Fibroblast of the aortic adventitia (primary cell): ENCODE results near the gene SAMD10. TPM values are rescaled to one million over a fixed set of nuclear protein-coding genes. Genes with fewer than 3 reads are reported as not detected.

Experiments used
- DNase-seq: peaks from one replicate; pipeline ENCODE4 v3.0.0-alpha.2; 2010; ENCODE audit warnings: low read depth
- H3K4me3 ChIP-seq: 2 replicates; pipeline ENCODE4 v1.5.1; 2011; ENCODE audit warnings: low read depth, mild to moderate bottlenecking, control low read depth, low read length, moderate library complexity
- CTCF ChIP-seq: IDR thresholded peaks from 2 replicates; pipeline ENCODE4 v1.5.1; 2011; ENCODE audit warnings: mild to moderate bottlenecking, low read length, control low read depth, inconsistent platforms; ENCODE audit not compliant: insufficient read depth
- small RNA-seq: library from RNA; depleted of rRNA; stranded (forward); fragments of <200 nt; gene quantifications from one replicate; pipeline ENCODE3, GENCODE V24; 2012
- total RNA-seq: library from RNA; depleted of rRNA; stranded (reverse); fragments of >200 nt; gene quantifications from 2 replicates; pipeline ENCODE4 v1.2.3, GENCODE V29; 2012; ENCODE audit warnings: low replicate concordance

SAMD10 gene
- total RNA-seq, 1 donor = 2.3 TPM

- H3K4me3 ChIP-seq = no peak overlapping the region
- no peak for DNase-seq
- no peak for TF ChIP-seq CTCF
These were observed 53.1 kb downstream of the SAMD10 start for GRCh38 chr20:63926298-63926697.

- no peak for DNase-seq
- no peak for TF ChIP-seq CTCF
- H3K4me3 ChIP-seq = no peak overlapping the region
These were observed 55.2 kb downstream of the SAMD10 start for GRCh38 chr20:63924241-63924640.

Small RNAs within 50 kb of the gene (small RNA-seq; reads per million reads assigned to genes)
- gene MIR647 = not detected

Other genes starting within 250 kb of the SAMD10 start
- gene LIME1, start 243.0 kb downstream of the SAMD10 start, total RNA-seq = 1.7 and 2.1 TPM in 2 replicates
- 31.9 and 39.2 TPM in 2 replicates for gene SLC2A4RG, start 239.9 kb downstream of the SAMD10 start, total RNA-seq
- 1.1 and 2.9 TPM in 2 replicates for gene ZBTB46, start 148.4 kb downstream of the SAMD10 start, total RNA-seq
- not detected in 2 replicates for gene ABHD16B, start 118.1 kb downstream of the SAMD10 start, total RNA-seq
- 100 and 136 TPM in 2 replicates for gene TPD52L2, start 114.4 kb downstream of the SAMD10 start, total RNA-seq
- gene DNAJC5, start 84.5 kb downstream of the SAMD10 start, total RNA-seq = 30.9 and 33.9 TPM in 2 replicates
- 4.0 and 16.0 TPM in 2 replicates for gene UCKL1, start 23.2 kb downstream of the SAMD10 start, total RNA-seq
- 7.9 and 12.3 TPM in 2 replicates for gene ZNF512B, start 9.7 kb downstream of the SAMD10 start, total RNA-seq
- gene PRPF6, start 1.5 kb upstream of the SAMD10 start, total RNA-seq = 55.4 and 120 TPM in 2 replicates
- 1.6 and 2.1 TPM in 2 replicates for gene C20orf204, start 56.5 kb upstream of the SAMD10 start, total RNA-seq
- 0.57 TPM in 1 of 2 replicates, not detected in the other for gene SOX18, start 70.0 kb upstream of the SAMD10 start, total RNA-seq
- gene TCEA2, start 83.6 kb upstream of the SAMD10 start, total RNA-seq = 23.5 and 59.4 TPM in 2 replicates
- 4.8 and 9.8 TPM in 2 replicates for gene RGS19, start 99.9 kb upstream of the SAMD10 start, total RNA-seq
- 0.63 and 1.3 TPM in 2 replicates for gene OPRL1, start 100.4 kb upstream of the SAMD10 start, total RNA-seq
- 0.36 TPM in 1 of 2 replicates, not detected in the other for gene LKAAEAR1, start 104.8 kb upstream of the SAMD10 start, total RNA-seq
- gene NPBWR2, start 127.9 kb upstream of the SAMD10 start, total RNA-seq = not detected in 2 replicates
- not detected in 2 replicates for gene MYT1, start 184.8 kb upstream of the SAMD10 start, total RNA-seq